GM12891 (cell line): ENCODE results near the gene SLC1A2.

Experiments
- POLR2A ChIP-seq: IDR thresholded peaks from 2 replicates; pipeline ENCODE4 v1.6.1; 2011; ENCODE audit warnings: low read depth, low read length, control low read depth
- POLR2AphosphoS5 ChIP-seq: IDR thresholded peaks from 2 replicates; pipeline ENCODE4 v1.6.1; 2011; ENCODE audit warnings: low read depth, low read length, control low read depth
- SPI1 ChIP-seq: IDR thresholded peaks from 2 replicates; pipeline ENCODE4 v1.6.1; 2011; ENCODE audit warnings: low read depth, low read length, control low read depth
- TAF1 ChIP-seq: IDR thresholded peaks from 2 replicates; pipeline ENCODE4 v1.6.1; 2011; ENCODE audit warnings: low read depth, low read length, control low read depth

- TF ChIP-seq POLR2A, result no peak
- TF ChIP-seq TAF1, result no peak
- TF ChIP-seq POLR2AphosphoS5, result no peak
- TF ChIP-seq SPI1, result no peak
These were observed 105.6 kb downstream of the SLC1A2 start for GRCh38 chr11:35313760-35314153.
